Measurements from ENCODE around the gene LRRC57. TPM values are rescaled to one million over a fixed set of nuclear protein-coding genes. Genes with fewer than 3 reads are reported as not detected.
A peak's percentile ranks its signal among the peaks of the same experiment; 100 is the strongest.

The LRRC57 gene
- total and polyA plus RNA-seq, 2 of the 13 experiments (the other 11 are each of a cell fraction or from before 2014, with no cell fraction given) = 5.8 to 14.8 TPM

GRCh38 chr15:42575188-42576039 is 26.8 kb upstream of the LRRC57 start, which contains the start of gene STARD9 (continued):
- TF ChIP-seq CSRNP2 (CRISPR knock-in tag; conservative IDR thresholded peaks at IDR 0.05; ENCODE audit: low read depth) (no peak), ZFP36L1 (CRISPR knock-in tag; IDR thresholded peaks at IDR 0.05) (no peak; the same call in 1 of the 2 replicates), ZNF329 (CRISPR knock-in tag; IDR thresholded peaks at IDR 0.05; ENCODE audit: low read depth) (0 out of 2 replicates have a peak, but pooled peaks have one; percentile 31), DR1 (CRISPR knock-in tag; IDR thresholded peaks at IDR 0.05) (peak; percentile 97), ARID4A (CRISPR knock-in tag; IDR thresholded peaks at IDR 0.05; ENCODE audit: borderline replicate concordance) (peak; percentile 87; the same call in 1 of the 2 replicates), YEATS4 (CRISPR knock-in tag; IDR thresholded peaks at IDR 0.05; ENCODE audit: borderline replicate concordance) (peak; percentile 70; the same call in 1 of the 2 replicates), CBX5 (CRISPR knock-in tag; IDR thresholded peaks at IDR 0.05; ENCODE audit: borderline replicate concordance) (no peak), KDM6A (CRISPR knock-in tag; IDR thresholded peaks at IDR 0.05; ENCODE audit: low read depth) (no peak), RELA (CRISPR knock-in tag; IDR thresholded peaks at IDR 0.05) (no peak), MED1 (CRISPR knock-in tag; IDR thresholded peaks at IDR 0.05) (peak; percentile 52; the same call in 1 of the 2 replicates), FIP1L1 (IDR thresholded peaks at IDR 0.05; ENCODE audit: borderline replicate concordance, insufficient read depth, low read depth, low read length) (no peak), MIER2 (CRISPR knock-in tag; IDR thresholded peaks at IDR 0.05) (no peak), GPBP1L1 (CRISPR knock-in tag; IDR thresholded peaks at IDR 0.05) (no peak), PHF20 (CRISPR knock-in tag; IDR thresholded peaks at IDR 0.05) (no peak; the same call in 1 of the 2 replicates), ZNF205 (CRISPR knock-in tag; IDR thresholded peaks at IDR 0.05) (no peak), TBP (CRISPR knock-in tag; IDR thresholded peaks at IDR 0.05) (no peak), ZFAT (CRISPR knock-in tag; conservative IDR thresholded peaks at IDR 0.05) (0 out of 2 replicates have a peak, but pooled peaks have one; percentile 45)
- TF ChIP-seq, protein P1, sequence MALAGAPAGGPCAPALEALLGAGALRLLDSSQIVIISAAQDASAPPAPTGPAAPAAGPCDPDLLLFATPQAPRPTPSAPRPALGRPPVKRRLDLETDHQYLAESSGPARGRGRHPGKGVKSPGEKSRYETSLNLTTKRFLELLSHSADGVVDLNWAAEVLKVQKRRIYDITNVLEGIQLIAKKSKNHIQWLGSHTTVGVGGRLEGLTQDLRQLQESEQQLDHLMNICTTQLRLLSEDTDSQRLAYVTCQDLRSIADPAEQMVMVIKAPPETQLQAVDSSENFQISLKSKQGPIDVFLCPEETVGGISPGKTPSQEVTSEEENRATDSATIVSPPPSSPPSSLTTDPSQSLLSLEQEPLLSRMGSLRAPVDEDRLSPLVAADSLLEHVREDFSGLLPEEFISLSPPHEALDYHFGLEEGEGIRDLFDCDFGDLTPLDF (CRISPR knock-in tag; IDR thresholded peaks at IDR 0.05) = no peak; the same call in 1 of the 2 replicates
- TF ChIP-seq, protein P2, sequence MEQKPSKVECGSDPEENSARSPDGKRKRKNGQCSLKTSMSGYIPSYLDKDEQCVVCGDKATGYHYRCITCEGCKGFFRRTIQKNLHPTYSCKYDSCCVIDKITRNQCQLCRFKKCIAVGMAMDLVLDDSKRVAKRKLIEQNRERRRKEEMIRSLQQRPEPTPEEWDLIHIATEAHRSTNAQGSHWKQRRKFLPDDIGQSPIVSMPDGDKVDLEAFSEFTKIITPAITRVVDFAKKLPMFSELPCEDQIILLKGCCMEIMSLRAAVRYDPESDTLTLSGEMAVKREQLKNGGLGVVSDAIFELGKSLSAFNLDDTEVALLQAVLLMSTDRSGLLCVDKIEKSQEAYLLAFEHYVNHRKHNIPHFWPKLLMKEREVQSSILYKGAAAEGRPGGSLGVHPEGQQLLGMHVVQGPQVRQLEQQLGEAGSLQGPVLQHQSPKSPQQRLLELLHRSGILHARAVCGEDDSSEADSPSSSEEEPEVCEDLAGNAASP (CRISPR knock-in tag; IDR thresholded peaks at IDR 0.05; ENCODE audit: borderline replicate concordance) = no peak; the same call in 1 of the 2 replicates

Data from HepG2 (cell line).